Measurements from ENCODE around the gene ADGRG2.
"Not testable (repeated sequence)": the region's sequence is repeated elsewhere in the genome, so short reads cannot be mapped to it uniquely, and the experiment has no call there.

The ADGRG2 gene

DNA sequence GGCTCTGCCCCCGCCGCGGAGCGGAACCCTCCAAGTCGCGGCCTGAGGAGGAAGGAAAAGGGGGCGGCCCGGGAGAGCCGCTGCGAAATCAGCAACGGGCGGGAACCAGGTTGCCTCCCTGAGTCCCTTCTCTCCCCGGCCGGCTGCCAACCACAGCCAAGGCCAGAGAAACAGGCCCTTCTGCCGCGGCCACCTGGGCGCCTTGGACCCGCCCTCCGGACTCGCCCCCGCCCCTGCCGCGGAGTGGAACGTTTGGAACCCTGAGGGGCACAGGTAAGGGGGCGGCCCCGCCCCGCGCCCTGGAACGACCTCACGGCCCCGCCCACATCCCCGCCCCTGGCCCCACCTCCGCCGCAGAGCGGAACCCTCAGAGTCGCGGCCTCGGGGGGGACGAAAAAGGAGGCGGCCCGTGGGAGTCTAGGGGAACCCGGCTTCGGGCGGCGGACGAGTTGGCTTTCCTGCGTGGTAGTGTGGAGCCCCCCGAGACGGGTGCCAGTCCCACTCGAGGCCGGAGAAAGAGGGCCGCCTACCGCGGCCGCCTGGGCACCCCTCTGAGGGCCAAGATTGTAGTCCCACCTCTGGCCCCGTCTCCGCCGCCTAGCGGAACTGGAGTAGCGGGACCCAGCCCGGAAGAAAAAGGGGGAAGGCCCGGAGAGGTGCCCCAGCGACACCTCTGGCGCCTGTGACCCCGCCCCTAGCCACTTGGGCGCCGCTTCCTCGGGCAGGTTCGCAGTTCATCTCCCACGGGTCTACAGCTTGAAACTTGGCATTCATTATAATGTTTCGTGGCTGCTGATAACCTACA lies 137.7 kb downstream of the ADGRG2 start:
- H3K9me3 ChIP-seq (ENCODE audit: insufficient read depth, low read length, severe bottlenecking), result no peaks in the 10 kb centered on the region
- peaks cover 30% of the 10 kb centered on the region for H3K4me1 ChIP-seq (ENCODE audit: insufficient read depth, low read length)
- ATAC-seq (ENCODE audit: insufficient read depth, low read depth), result peak; percentile 85
- H3K9ac ChIP-seq (ENCODE audit: low read depth, low read length), result peak overlapping the region; percentile 71
- H3K79me2 ChIP-seq (ENCODE audit: insufficient read depth, low read length), result peaks cover 30% of the 10 kb centered on the region
- peak overlapping the region; percentile 81 for H3K27ac ChIP-seq (ENCODE audit: low read length)
- peak overlapping the region; percentile 92 for H2AFZ ChIP-seq (ENCODE audit: low read depth, low read length)
- H3K27me3 ChIP-seq (ENCODE audit: insufficient read depth, low read length, poor library complexity), result no peaks in the 10 kb centered on the region
- peak overlapping the region; percentile 53 to 87; a peak in 3 of 4 replicates for H3K4me3 ChIP-seq (ENCODE audit: low read depth in 1 of 2, low read length in 2 of 2)
- no peak for TF ChIP-seq CTCF (IDR thresholded peaks at IDR 0.05; ENCODE audit: borderline replicate concordance, extremely low read depth, low read length, poor library complexity, severe bottlenecking)
- H3K36me3 ChIP-seq (ENCODE audit: insufficient read depth, low read length), result no peaks in the 10 kb centered on the region
- H4K20me1 ChIP-seq (ENCODE audit: insufficient read depth, low read length), result no peaks in the 10 kb centered on the region
- H3K4me2 ChIP-seq (ENCODE audit: insufficient read depth, low read length), result peak overlapping the region; percentile 88
- DNase-seq, result peak; percentile 84

GRCh38 chrX:18983666-18984380 lies 138.4 kb downstream of the ADGRG2 start, which contains the start of gene PHKA2:
Gene PHKA2 (minus strand): TSS chrX:18984114. CDS start chrX:18983932, 182 bp downstream.
- peak within 1 kb of the TSS; percentile 92 for H2AFZ ChIP-seq (ENCODE audit: low read depth, low read length)
- H3K4me2 ChIP-seq (ENCODE audit: insufficient read depth, low read length), result peak within 1 kb of the TSS; percentile 88
- no peak for TF ChIP-seq EZH2 (IDR thresholded peaks at IDR 0.05; ENCODE audit: borderline replicate concordance, low read depth, low read length, severe bottlenecking)
- no peak for TF ChIP-seq CTCF (IDR thresholded peaks at IDR 0.05; ENCODE audit: borderline replicate concordance, extremely low read depth, low read length, poor library complexity, severe bottlenecking)
- H4K20me1 ChIP-seq (ENCODE audit: insufficient read depth, low read length), result no peaks in the 10 kb centered on the region
- H3K4me3 ChIP-seq (ENCODE audit: low read depth in 1 of 2, low read length in 2 of 2), result peak within 1 kb of the TSS; percentile 53 to 87; a peak in 3 of 4 replicates
- H3K36me3 ChIP-seq (ENCODE audit: insufficient read depth, low read length), result no peaks in the 10 kb centered on the region
- H3K9me3 ChIP-seq (ENCODE audit: insufficient read depth, low read length, severe bottlenecking), result no peaks in the 10 kb centered on the region
- H3K79me2 ChIP-seq (ENCODE audit: insufficient read depth, low read length), result peaks cover 30% of the 10 kb centered on the region
- H3K9ac ChIP-seq (ENCODE audit: low read depth, low read length), result peak within 1 kb of the TSS; percentile 71
- ATAC-seq (ENCODE audit: insufficient read depth, low read depth), result peak; percentile 2; the same call in 2 of the 3 replicates
- H3K27me3 ChIP-seq (ENCODE audit: insufficient read depth, low read length, poor library complexity), result no peaks in the 10 kb centered on the region
- H3K4me1 ChIP-seq (ENCODE audit: insufficient read depth, low read length), result peaks cover 30% of the 10 kb centered on the region
- no peak for DNase-seq
- peak within 1 kb of the TSS; percentile 81 for H3K27ac ChIP-seq (ENCODE audit: low read length)

DNA sequence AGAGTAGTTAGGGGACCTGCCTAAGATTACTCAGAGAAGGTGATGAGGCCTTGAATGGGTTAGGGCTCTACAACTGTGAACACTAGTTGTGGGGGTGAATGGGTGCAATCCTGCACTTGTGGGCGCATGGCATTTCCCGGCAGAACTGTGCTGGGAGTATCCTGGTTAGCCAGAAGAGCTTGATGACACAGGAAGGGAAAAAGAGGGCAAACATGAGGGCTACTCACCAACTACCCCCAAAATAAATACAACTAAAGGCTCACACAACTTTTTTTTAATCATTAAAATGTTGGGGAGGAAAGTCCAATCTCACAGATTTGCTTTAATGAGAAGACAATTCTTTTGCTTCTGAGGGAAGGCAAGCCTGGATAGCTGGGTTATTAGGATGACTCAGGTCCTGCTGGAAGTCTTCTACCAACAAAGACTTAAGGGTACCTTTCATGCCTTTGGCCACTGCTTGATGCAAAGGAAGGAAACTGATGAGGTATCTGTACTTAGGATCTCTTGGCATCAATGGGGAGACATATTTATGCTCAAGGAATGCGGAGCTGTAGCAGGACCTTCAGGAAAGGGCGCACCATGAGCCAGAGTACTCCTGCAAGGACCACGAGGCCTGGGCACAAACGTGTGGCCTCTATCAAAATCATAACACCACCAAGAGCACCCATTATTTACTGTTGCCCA lies 141.0 kb downstream of the ADGRG2 start:
- ATAC-seq (ENCODE audit: insufficient read depth, low read depth) (no peak), DNase-seq (no peak)
- H3K4me3 ChIP-seq (ENCODE audit: low read depth in 1 of 2, low read length in 2 of 2), result no peak overlapping the region
- no peak overlapping the region for H3K9ac ChIP-seq (ENCODE audit: low read depth, low read length)
- H3K9me3 ChIP-seq (ENCODE audit: insufficient read depth, low read length, severe bottlenecking), result no peaks in the 10 kb centered on the region
- peak overlapping the region; percentile 36; the same call in 1 of the 2 replicates for H3K4me2 ChIP-seq (ENCODE audit: insufficient read depth, low read length)
- H3K27me3 ChIP-seq (ENCODE audit: insufficient read depth, low read length, poor library complexity), result no peaks in the 10 kb centered on the region
- H4K20me1 ChIP-seq (ENCODE audit: insufficient read depth, low read length), result no peaks in the 10 kb centered on the region
- H3K27ac ChIP-seq (ENCODE audit: low read length), result no peak overlapping the region
- no peak overlapping the region for H2AFZ ChIP-seq (ENCODE audit: low read depth, low read length)
- H3K79me2 ChIP-seq (ENCODE audit: insufficient read depth, low read length), result peaks cover 30% of the 10 kb centered on the region
- peaks cover 30% of the 10 kb centered on the region for H3K4me1 ChIP-seq (ENCODE audit: insufficient read depth, low read length)
- no peaks in the 10 kb centered on the region for H3K36me3 ChIP-seq (ENCODE audit: insufficient read depth, low read length)
- no peak for TF ChIP-seq CTCF (IDR thresholded peaks at IDR 0.05; ENCODE audit: borderline replicate concordance, extremely low read depth, low read length, poor library complexity, severe bottlenecking)
- no peak for TF ChIP-seq EZH2 (IDR thresholded peaks at IDR 0.05; ENCODE audit: borderline replicate concordance, low read depth, low read length, severe bottlenecking)

DNA sequence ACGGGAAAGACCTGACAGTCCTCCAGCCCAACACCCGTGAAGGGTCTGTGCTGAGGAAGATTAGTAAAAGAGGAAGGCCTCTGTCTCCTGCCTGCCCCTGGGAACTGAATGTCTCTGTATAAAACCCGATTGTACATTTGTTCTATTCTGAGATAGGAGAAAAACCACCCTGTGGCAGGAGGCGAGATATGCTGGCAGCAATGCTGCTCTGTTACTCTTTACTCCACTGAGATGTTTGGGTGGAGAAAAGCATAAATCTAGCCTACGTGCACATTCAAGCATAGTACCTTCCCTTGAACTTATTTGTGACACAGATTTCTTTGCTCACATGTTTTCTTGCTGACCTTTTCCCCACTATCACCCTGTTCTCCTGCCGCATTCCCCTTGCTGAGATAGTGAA lies 142.0 kb downstream of the ADGRG2 start:
- H4K20me1 ChIP-seq (ENCODE audit: insufficient read depth, low read length); H3K9ac ChIP-seq (ENCODE audit: low read depth, low read length); H3K4me3 ChIP-seq (ENCODE audit: low read depth in 1 of 2, low read length in 2 of 2); ATAC-seq (ENCODE audit: insufficient read depth, low read depth); H2AFZ ChIP-seq (ENCODE audit: low read depth, low read length); H3K27me3 ChIP-seq (ENCODE audit: insufficient read depth, low read length, poor library complexity); DNase-seq; H3K36me3 ChIP-seq (ENCODE audit: insufficient read depth, low read length); H3K27ac ChIP-seq (ENCODE audit: low read length); H3K4me2 ChIP-seq (ENCODE audit: insufficient read depth, low read length); H3K9me3 ChIP-seq (ENCODE audit: insufficient read depth, low read length, severe bottlenecking): not testable (repeated sequence)
- H3K4me1 ChIP-seq (ENCODE audit: insufficient read depth, low read length), result peaks cover 24% of the 10 kb centered on the region
- peaks cover 30% of the 10 kb centered on the region for H3K79me2 ChIP-seq (ENCODE audit: insufficient read depth, low read length)
